Type B pancreatic cell (in vitro differentiated cells): Measurements from ENCODE around the gene PEX26. TPM values are rescaled to one million over a fixed set of nuclear protein-coding genes. Genes with fewer than 3 reads are reported as not detected.

Experiments
- DNase-seq: peaks from one replicate; pipeline ENCODE4 v3.0.0; 2021; ENCODE audit warnings: mixed read lengths; ENCODE audit not compliant: unreplicated experiment; ENCODE audit errors: extremely low spot score
- H3K27ac Mint-ChIP-seq: 2 replicates; pipeline ENCODE4 v1.8.0; 2021; ENCODE audit warnings: mild to moderate bottlenecking, mixed read lengths
- H3K27me3 Mint-ChIP-seq: 2 replicates; pipeline ENCODE4 v1.8.0; 2021; ENCODE audit warnings: mixed read lengths
- H3K36me3 Mint-ChIP-seq: 2 replicates; pipeline ENCODE4 v1.8.0; 2021; ENCODE audit warnings: mixed read lengths
- H3K4me1 Mint-ChIP-seq: one replicate; pipeline ENCODE4 v1.8.0; 2021; ENCODE audit warnings: mixed read lengths; ENCODE audit not compliant: unreplicated experiment
- H3K4me3 Mint-ChIP-seq: 2 replicates; pipeline ENCODE4 v1.8.0; 2021; ENCODE audit warnings: mild to moderate bottlenecking, mixed read lengths
- H3K9me3 Mint-ChIP-seq: 2 replicates; pipeline ENCODE4 v1.8.0; 2021; ENCODE audit warnings: mixed read lengths
- total RNA-seq: library from RNA; stranded (reverse); gene quantifications from 2 replicates; pipeline ENCODE4 v1.2.1, GENCODE V29; 2021; ENCODE audit warnings: low replicate concordance
- TF ChIP-seq, protein P1 (sequence below): fragments of 200-600 bp; sonication (generic); conservative IDR thresholded peaks from 2 replicates; pipeline ENCODE4 v1.5.0; 2021; ENCODE audit warnings: antibody characterized with exemption, mild to moderate bottlenecking

The PEX26 gene
- total RNA-seq, 1 donor from 2014 or later = 46.3 TPM

DNA sequence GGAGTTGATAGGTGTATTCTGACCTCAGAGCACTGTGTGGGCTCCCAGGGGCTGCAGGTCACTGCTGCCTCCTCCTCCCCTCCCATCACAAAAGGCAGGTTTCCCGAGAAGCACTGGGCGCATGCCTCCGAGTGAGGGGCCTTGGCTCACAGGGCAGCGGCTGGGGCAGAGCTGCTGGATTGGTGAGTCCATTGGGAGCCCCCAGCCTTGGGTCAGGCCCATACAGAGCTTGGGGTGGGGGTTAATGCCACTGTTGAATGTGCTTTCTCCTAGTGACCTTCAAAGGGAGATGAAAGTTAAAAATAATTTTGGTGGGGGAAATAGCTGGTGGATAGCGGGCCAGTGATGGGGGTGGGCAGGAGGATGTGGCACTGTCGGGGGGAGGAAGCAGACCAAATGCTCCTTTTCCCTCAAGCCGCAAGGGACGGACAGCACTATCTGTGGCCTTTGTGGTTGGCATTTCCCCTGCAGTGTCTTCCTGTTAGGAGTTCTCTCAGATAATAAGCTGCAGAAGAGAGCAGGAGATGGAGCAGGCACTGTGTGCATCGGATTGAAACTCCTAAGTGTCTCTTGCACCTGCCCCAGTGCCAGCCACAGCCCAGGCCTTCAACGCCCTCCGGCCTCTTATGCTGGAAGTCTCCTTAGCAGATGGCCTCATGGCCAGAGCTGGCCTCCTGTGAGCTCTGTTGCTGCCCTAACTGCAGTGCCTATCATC is 36.0 kb downstream of the PEX26 start:
- Mint-ChIP-seq H3K4me1 (peaks cover 8% of the 10 kb centered on the region), H3K27ac (no peak overlapping the region)
- no peak for DNase-seq

GRCh38 chr22:18114495-18114894 is 36.7 kb downstream of the PEX26 start:
- Mint-ChIP-seq H3K4me3 (no peak overlapping the region), H3K4me1 (peaks cover 6% of the 10 kb centered on the region), H3K27ac (no peak overlapping the region), H3K9me3 (no peaks in the 10 kb centered on the region), H3K36me3 (no peaks in the 10 kb centered on the region), H3K27me3 (peaks cover 35% of the 10 kb centered on the region)
- TF ChIP-seq, protein P1, sequence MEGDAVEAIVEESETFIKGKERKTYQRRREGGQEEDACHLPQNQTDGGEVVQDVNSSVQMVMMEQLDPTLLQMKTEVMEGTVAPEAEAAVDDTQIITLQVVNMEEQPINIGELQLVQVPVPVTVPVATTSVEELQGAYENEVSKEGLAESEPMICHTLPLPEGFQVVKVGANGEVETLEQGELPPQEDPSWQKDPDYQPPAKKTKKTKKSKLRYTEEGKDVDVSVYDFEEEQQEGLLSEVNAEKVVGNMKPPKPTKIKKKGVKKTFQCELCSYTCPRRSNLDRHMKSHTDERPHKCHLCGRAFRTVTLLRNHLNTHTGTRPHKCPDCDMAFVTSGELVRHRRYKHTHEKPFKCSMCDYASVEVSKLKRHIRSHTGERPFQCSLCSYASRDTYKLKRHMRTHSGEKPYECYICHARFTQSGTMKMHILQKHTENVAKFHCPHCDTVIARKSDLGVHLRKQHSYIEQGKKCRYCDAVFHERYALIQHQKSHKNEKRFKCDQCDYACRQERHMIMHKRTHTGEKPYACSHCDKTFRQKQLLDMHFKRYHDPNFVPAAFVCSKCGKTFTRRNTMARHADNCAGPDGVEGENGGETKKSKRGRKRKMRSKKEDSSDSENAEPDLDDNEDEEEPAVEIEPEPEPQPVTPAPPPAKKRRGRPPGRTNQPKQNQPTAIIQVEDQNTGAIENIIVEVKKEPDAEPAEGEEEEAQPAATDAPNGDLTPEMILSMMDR = no peak
- no peak for DNase-seq

More for the DNA sequence above, 36.0 kb downstream of the PEX26 start:
- H3K9me3 Mint-ChIP-seq = no peaks in the 10 kb centered on the region
- H3K27me3 Mint-ChIP-seq = peaks cover 39% of the 10 kb centered on the region
- H3K36me3 Mint-ChIP-seq = no peaks in the 10 kb centered on the region
- TF ChIP-seq, protein P1 = no peak
- no peak overlapping the region for H3K4me3 Mint-ChIP-seq

DNA sequence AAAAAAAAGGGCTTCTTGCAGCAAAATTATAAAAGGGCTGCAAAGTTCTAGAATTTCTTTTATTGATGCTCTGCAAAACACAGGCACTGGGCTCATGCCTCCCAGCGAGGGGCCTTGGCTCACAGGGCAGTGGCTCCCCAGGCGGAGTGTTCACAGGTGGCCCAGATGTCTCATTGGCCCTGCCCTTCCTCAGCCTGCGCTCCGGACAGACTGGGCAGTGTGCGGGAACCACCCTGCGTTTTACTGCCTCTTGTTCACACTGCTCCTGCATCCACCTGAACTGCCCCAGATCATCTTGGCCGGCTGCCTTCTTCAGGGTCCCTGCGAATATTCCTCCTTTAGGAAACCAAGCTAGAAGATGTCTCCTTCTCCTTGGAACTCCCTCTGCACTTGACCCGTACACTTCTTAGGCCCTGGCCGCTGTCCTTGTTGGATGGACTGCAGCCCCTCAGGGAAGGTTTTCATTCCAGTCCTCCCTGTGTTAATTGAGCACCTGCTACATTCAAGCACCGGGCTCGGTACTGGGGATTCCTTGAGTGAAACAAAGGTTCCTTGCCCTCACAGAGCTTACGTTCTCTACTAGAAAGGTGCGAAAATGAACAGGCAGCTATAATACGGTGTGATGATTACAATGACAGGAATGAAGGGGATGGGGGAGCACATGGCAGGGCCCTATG is 37.3 kb downstream of the PEX26 start:
- Mint-ChIP-seq H3K4me1 (peaks cover under 1% of the 10 kb centered on the region), H3K27ac (no peak overlapping the region), H3K4me3 (no peak overlapping the region), H3K27me3 (peaks cover 29% of the 10 kb centered on the region), H3K9me3 (no peaks in the 10 kb centered on the region), H3K36me3 (no peaks in the 10 kb centered on the region)
- TF ChIP-seq, protein P1 = no peak
- no peak for DNase-seq

DNA sequence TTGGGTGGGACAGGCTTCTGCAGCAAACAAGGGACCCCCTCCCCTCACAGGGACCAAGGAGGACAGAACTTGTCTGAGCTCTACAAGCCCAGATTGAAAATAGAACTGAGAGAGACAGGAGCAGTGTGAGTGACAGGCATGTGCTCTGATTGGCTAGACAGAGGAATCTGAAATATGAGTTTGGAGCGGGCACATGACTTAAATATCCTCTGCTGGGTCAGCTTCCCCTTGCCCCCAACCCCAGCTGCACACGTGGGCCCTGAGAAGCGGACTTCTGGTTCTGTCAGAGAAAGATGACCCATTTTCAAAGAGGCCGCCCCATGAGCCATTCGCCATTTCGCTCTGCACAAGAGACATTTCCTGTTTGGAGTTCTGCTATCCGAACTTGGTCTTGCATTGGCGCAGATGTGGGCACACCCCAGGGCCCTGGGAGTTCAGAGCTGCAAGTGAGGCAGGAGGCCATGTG is 38.1 kb downstream of the PEX26 start:
- H3K4me1 Mint-ChIP-seq = no peaks in the 10 kb centered on the region
- no peak overlapping the region for H3K27ac Mint-ChIP-seq

GRCh38 chr22:18116634-18117033 is 38.8 kb downstream of the PEX26 start:
- H3K9me3 Mint-ChIP-seq = no peaks in the 10 kb centered on the region
- H3K27me3 Mint-ChIP-seq = peaks cover 17% of the 10 kb centered on the region
- no peaks in the 10 kb centered on the region for H3K36me3 Mint-ChIP-seq
- TF ChIP-seq, protein P1 = no peak
- no peaks in the 10 kb centered on the region for H3K4me1 Mint-ChIP-seq
- H3K27ac Mint-ChIP-seq = no peak overlapping the region
- no peak overlapping the region for H3K4me3 Mint-ChIP-seq
- DNase-seq = no peak

More for the DNA sequence above, 38.1 kb downstream of the PEX26 start:
- H3K27me3 Mint-ChIP-seq = peaks cover 24% of the 10 kb centered on the region
- TF ChIP-seq, protein P1 = no peak
- no peak for DNase-seq
- H3K9me3 Mint-ChIP-seq = no peaks in the 10 kb centered on the region
- H3K4me3 Mint-ChIP-seq = no peak overlapping the region
- H3K36me3 Mint-ChIP-seq = no peaks in the 10 kb centered on the region
